Subcutaneous adipose tissue (tissue), 4 donors: ENCODE measurements around the gene CDKN1A. TPM values are rescaled to one million over a fixed set of nuclear protein-coding genes. Genes with fewer than 3 reads are reported as not detected.

Experiments
- CTCF ChIP-seq: fragments of 450-650 bp; IDR thresholded peaks from one replicate; pipeline ENCODE4 v1.5.1; 2016; ENCODE audit warnings: low read depth, mild to moderate bottlenecking, control low read depth, antibody characterized with exemption, moderate library complexity
- total RNA-seq, 4 donors: library from RNA; depleted of rRNA; stranded (reverse); fragments of >200 nt; gene quantifications; one replicate each; pipeline ENCODE4 v1.1.0, GENCODE V29; 2016

Gene CDKN1A
- total RNA-seq, 4 donors from 2014 or later, result 75.7 to 120 (median 104) TPM

- TF ChIP-seq CTCF, result no peak
Observed at GRCh38 chr6:36683145-36683655, 4.7 kb downstream of the CDKN1A start.

GRCh38 chr6:36683656-36684446 lies 5.3 kb downstream of the CDKN1A start:
- no peak for TF ChIP-seq CTCF

- TF ChIP-seq CTCF, result no peak
Observed at GRCh38 chr6:36684447-36684812, 5.9 kb downstream of the CDKN1A start.

GRCh38 chr6:36685166-36685924 lies 6.8 kb downstream of the CDKN1A start:
- no peak for TF ChIP-seq CTCF

- TF ChIP-seq CTCF, result no peak
Observed at GRCh38 chr6:36685926-36686667, 7.6 kb downstream of the CDKN1A start.

GRCh38 chr6:36686668-36687513 lies 8.4 kb downstream of the CDKN1A start:
- TF ChIP-seq CTCF, result no peak
